PFSK-1 (cell line): ENCODE results near the gene SEC14L1.

Source experiments
- SIN3A ChIP-seq: IDR thresholded peaks from 2 replicates; pipeline ENCODE4 v1.6.1; 2012; ENCODE audit warnings: mild to moderate bottlenecking, low read length, moderate library complexity, borderline replicate concordance; ENCODE audit not compliant: insufficient read depth
- TAF1 ChIP-seq: IDR thresholded peaks from 2 replicates; pipeline ENCODE4 v1.6.1; 2012; ENCODE audit warnings: low read length, control low read depth, borderline replicate concordance; ENCODE audit not compliant: insufficient read depth

- TF ChIP-seq SIN3A (no peak), TAF1 (no peak)
These were observed 89.1 kb downstream of the SEC14L1 start for GRCh38 chr17:77229786-77230435.
